Measurements from ENCODE around the gene CREG1. TPM values are rescaled to one million over a fixed set of nuclear protein-coding genes. Genes with fewer than 3 reads are reported as not detected.

CREG1 gene
- total RNA-seq, 2 experiments from 2014 or later, result 45.9 to 52.2 TPM

GRCh38 chr1:167529829-167530474, 23.6 kb downstream of the CREG1 start:
- ChIA-PET CTCF (ENCODE audit: unreplicated experiment) (no interaction called here), POLR2A (interaction anchor here (1.1 to 1.3 kb wide), 2 partner anchors 27 to 30 kb away, joined by 3 to 4 read pairs; no protein-coding TSS in a partner anchor)
- BruUV-seq (replicated peaks), result no TSS peak
- Histone ChIP-seq H3K27ac (ENCODE audit: low read depth, low read length, poor library complexity, severe bottlenecking) (no peak overlapping the region), H2AFZ (ENCODE audit: low read length) (no peak overlapping the region), H3K9me3 (ENCODE audit: low read length) (no peaks in the 10 kb centered on the region), H3K4me3 (ENCODE audit: low read depth, low read length, poor library complexity, severe bottlenecking) (no peak overlapping the region), H3K4me1 (ENCODE audit: insufficient read depth, low read length, poor library complexity, severe bottlenecking) (no peaks in the 10 kb centered on the region), H3K36me3 (ENCODE audit: insufficient read depth, low read length) (no peaks in the 10 kb centered on the region), H3K4me2 (ENCODE audit: low read length) (no peak overlapping the region), H3K79me2 (ENCODE audit: insufficient read depth, low read depth, low read length) (no peaks in the 10 kb centered on the region), H4K20me1 (ENCODE audit: insufficient read depth, low read length) (no peaks in the 10 kb centered on the region), H3K9me2 (ENCODE audit: insufficient read depth, low read length) (no peaks in the 10 kb centered on the region)
- intact Hi-C loops (cut with micrococcal nuclease; ENCODE audit: unreplicated experiment), result loop anchor here (10.0 kb wide), 1 partner anchor 615 kb away; no protein-coding TSS in a partner anchor
- TF ChIP-seq, protein P1, sequence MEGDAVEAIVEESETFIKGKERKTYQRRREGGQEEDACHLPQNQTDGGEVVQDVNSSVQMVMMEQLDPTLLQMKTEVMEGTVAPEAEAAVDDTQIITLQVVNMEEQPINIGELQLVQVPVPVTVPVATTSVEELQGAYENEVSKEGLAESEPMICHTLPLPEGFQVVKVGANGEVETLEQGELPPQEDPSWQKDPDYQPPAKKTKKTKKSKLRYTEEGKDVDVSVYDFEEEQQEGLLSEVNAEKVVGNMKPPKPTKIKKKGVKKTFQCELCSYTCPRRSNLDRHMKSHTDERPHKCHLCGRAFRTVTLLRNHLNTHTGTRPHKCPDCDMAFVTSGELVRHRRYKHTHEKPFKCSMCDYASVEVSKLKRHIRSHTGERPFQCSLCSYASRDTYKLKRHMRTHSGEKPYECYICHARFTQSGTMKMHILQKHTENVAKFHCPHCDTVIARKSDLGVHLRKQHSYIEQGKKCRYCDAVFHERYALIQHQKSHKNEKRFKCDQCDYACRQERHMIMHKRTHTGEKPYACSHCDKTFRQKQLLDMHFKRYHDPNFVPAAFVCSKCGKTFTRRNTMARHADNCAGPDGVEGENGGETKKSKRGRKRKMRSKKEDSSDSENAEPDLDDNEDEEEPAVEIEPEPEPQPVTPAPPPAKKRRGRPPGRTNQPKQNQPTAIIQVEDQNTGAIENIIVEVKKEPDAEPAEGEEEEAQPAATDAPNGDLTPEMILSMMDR (conservative IDR thresholded peaks at IDR 0.05; ENCODE audit: low read length), result no peak
- no peak for TF ChIP-seq EZH2phosphoT487 (IDR thresholded peaks at IDR 0.05; ENCODE audit: borderline replicate concordance, low read depth, low read length)
- no peak for DNase-seq (ENCODE audit: low spot score)

GRCh38 chr1:167528057-167528728, 25.4 kb downstream of the CREG1 start:
- Histone ChIP-seq H3K9me3 (ENCODE audit: low read length) (no peaks in the 10 kb centered on the region), H3K4me1 (ENCODE audit: insufficient read depth, low read length, poor library complexity, severe bottlenecking) (no peaks in the 10 kb centered on the region), H4K20me1 (ENCODE audit: insufficient read depth, low read length) (no peaks in the 10 kb centered on the region), H3K4me2 (ENCODE audit: low read length) (no peak overlapping the region), H3K27ac (ENCODE audit: low read depth, low read length, poor library complexity, severe bottlenecking) (no peak overlapping the region), H2AFZ (ENCODE audit: low read length) (no peak overlapping the region), H3K4me3 (ENCODE audit: low read depth, low read length, poor library complexity, severe bottlenecking) (no peak overlapping the region), H3K9me2 (ENCODE audit: insufficient read depth, low read length) (no peaks in the 10 kb centered on the region), H3K36me3 (ENCODE audit: insufficient read depth, low read length) (no peaks in the 10 kb centered on the region), H3K79me2 (ENCODE audit: insufficient read depth, low read depth, low read length) (no peaks in the 10 kb centered on the region)
- no TSS peak for BruUV-seq (replicated peaks)
- ChIA-PET POLR2A (interaction anchor here (1.1 to 1.5 kb wide), 3 partner anchors 28 to 172 kb away, joined by 3 to 4 read pairs (median 3); no protein-coding TSS in a partner anchor), CTCF (ENCODE audit: unreplicated experiment) (interaction anchor here (0.6 kb wide), 1 partner anchor 20 kb away, joined by 3 read pairs; no protein-coding TSS in a partner anchor)
- DNase-seq (ENCODE audit: low spot score), result no peak
- TF ChIP-seq, protein P1 (conservative IDR thresholded peaks at IDR 0.05; ENCODE audit: low read length), result no peak
- TF ChIP-seq EZH2phosphoT487 (IDR thresholded peaks at IDR 0.05; ENCODE audit: borderline replicate concordance, low read depth, low read length), result no peak
- intact Hi-C loops (cut with micrococcal nuclease; ENCODE audit: unreplicated experiment), result no loop called here
